ENCODE measurements around the gene VSX1. TPM values are rescaled to one million over a fixed set of nuclear protein-coding genes. Genes with fewer than 3 reads are reported as not detected.

VSX1 gene
- total RNA-seq, 1 donor from 2014 or later: not detected

DNA sequence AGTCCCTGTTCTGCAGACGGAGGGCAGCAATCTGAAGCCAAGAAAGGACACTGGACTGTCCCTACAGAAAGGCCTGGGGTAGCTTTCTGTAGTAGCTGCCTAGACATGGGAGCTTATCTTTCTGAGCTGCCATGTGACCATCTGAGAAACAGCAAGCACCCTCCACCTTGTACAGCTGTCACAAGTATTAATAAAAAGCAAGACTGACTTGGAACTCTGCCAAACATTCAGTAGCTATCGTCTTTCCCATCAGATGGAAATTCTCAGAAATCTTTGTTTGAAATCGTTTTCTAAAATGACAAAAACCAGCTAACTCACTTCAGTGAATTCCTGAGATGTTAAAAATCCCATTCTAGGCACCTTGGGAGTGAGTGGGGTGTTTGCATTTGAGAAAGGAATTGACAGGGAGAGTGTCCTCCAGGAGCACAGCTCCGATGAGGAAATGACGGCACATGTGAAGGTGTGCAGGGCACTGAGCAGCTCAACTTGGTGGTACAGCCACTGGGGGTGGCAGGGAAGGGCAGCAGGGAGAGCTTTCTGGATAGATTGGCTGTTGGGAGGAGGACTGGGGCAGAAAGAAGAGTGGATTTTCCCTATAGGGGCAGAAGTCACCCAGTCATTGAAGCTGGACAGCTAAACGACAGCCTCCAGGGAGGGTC, 48.5 kb downstream of the VSX1 start:
- Mint-ChIP-seq H3K27me3 (ENCODE audit: insufficient read depth) (no peaks in the 10 kb centered on the region), H3K9me3 (no peaks in the 10 kb centered on the region), H3K4me1 (ENCODE audit: low read depth) (peaks cover 23% of the 10 kb centered on the region), H3K36me3 (ENCODE audit: low read depth) (peaks cover 2% of the 10 kb centered on the region), H3K4me3 (no peak overlapping the region), H3K27ac (no peak overlapping the region)
- intact Hi-C loops (cut with micrococcal nuclease): no loop called here
- DNase-seq (ENCODE audit: low spot score): no peak

DNA sequence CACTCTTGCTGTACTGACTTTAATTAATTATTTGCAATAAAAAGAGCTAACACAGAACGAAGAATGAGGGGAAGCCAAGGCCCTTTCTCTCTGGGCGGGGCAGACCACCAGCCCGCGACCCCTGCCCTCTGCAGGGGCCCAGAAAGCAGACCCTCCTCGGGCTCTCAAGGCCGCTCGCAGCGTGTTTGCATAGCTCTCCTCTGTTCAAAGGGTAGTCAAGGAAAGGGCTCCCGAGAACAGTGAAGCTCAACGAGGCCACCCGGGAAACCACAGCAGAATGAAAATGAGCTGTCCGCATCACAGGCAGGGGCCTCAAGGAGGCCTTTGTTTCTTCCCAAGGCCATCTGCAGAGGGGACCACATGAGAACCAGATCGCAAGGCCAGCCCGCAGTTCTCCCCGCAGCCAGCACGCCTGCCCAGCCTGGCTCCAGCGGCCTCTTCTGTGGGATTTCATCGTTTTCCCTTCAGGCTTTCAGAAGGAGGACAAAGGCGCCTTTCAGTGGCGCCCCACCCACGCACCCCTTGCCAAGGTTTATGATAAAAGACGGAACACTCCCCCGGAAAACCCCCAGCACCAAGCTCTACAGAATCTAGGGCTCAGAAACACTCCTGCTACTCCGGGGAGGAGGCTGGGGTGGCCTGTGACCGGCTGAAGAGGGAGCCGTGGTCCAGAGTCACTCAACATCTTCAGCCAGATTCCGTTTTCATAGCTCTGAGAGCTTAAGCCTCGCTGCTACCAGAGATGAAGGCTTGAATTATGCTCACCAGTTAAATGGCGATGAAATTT, 49.3 kb downstream of the VSX1 start:
- H3K4me1 Mint-ChIP-seq (ENCODE audit: low read depth): peaks cover 17% of the 10 kb centered on the region
- H3K27ac Mint-ChIP-seq: no peak overlapping the region
- peaks cover 2% of the 10 kb centered on the region for H3K36me3 Mint-ChIP-seq (ENCODE audit: low read depth)
- DNase-seq (ENCODE audit: low spot score): no peak
- no peaks in the 10 kb centered on the region for H3K9me3 Mint-ChIP-seq
- intact Hi-C loops (cut with micrococcal nuclease): no loop called here
- H3K27me3 Mint-ChIP-seq (ENCODE audit: insufficient read depth): no peaks in the 10 kb centered on the region
- no peak overlapping the region for H3K4me3 Mint-ChIP-seq

DNA sequence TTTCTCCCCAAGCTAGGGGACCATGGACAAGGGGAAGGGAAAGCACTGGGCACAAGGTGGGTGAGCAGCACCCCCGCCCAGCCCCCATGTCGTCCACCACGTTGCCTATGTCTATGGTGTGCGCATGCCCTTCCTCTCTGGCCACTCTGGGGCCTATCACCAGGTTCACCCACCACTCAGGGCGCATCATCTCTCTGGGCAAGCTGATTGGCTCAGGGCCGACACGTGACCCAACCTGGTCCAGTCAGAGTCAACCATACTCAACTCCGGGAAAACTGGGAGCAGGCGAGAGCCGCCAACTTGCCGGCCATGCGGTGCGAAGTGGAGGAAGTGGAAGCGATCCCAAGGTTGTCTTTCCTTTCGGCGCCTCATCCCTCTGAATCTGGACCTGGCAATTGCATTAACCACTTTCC, 49.9 kb downstream of the VSX1 start:
- peaks cover 15% of the 10 kb centered on the region for H3K4me1 Mint-ChIP-seq (ENCODE audit: low read depth)
- H3K27me3 Mint-ChIP-seq (ENCODE audit: insufficient read depth): no peaks in the 10 kb centered on the region
- no peak overlapping the region for H3K27ac Mint-ChIP-seq
- no peaks in the 10 kb centered on the region for H3K9me3 Mint-ChIP-seq
- peaks cover 5% of the 10 kb centered on the region for H3K36me3 Mint-ChIP-seq (ENCODE audit: low read depth)
- intact Hi-C loops (cut with micrococcal nuclease): no loop called here
- DNase-seq (ENCODE audit: low spot score): no peak
- H3K4me3 Mint-ChIP-seq: no peak overlapping the region

DNA sequence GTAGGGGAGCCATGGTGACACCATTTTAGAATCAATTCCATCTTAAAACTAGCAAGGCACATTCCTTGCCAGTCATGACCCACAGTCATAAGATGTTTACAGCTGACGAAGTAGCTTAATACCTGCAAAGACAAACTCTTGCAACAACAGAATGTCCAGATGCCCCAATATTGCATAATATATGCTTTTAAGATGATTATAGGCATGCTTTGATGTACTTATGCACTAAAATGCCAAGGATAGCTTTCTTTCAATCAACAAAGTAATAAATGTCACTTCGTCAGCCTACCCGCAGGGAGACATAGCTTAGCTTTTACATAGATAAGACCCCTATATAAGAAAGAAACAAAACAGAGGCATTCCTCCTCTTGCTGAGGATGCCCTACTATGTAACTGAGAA, 50.7 kb downstream of the VSX1 start:
- no peak for DNase-seq (ENCODE audit: low spot score)
- Mint-ChIP-seq H3K4me1 (ENCODE audit: low read depth) (peaks cover 6% of the 10 kb centered on the region), H3K27ac (no peak overlapping the region), H3K36me3 (ENCODE audit: low read depth) (peaks cover 5% of the 10 kb centered on the region), H3K9me3 (no peaks in the 10 kb centered on the region), H3K4me3 (no peak overlapping the region), H3K27me3 (ENCODE audit: insufficient read depth) (no peaks in the 10 kb centered on the region)
- intact Hi-C loops (cut with micrococcal nuclease): no loop called here

DNA sequence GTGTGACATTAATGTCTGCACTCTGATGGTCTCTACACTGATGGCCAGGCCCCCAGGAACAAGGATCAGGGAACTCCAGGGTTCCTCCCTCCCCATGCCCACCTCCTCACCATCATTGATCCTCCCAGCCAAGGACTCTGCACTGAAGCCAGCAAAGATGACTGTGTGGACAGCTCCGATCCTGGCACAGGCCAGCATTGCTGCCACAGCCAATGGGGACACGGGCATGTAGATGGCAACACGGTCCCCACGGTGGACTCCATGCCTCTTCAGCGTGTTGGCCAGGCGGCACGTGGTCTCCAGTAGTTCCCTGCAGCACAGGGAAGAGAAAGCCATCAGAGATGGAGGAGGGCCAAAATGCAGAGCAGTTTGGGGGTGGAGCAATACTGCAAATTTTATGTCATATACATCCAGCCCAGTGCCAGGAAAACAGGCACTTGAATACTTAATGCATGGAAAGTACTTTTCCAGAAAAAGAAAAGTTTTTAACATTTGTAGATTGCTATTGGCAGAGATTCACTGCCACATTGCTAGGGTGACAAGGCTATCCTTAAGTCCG, 51.2 kb downstream of the VSX1 start:
- intact Hi-C loops (cut with micrococcal nuclease): no loop called here
- no peak for DNase-seq (ENCODE audit: low spot score)

DNA sequence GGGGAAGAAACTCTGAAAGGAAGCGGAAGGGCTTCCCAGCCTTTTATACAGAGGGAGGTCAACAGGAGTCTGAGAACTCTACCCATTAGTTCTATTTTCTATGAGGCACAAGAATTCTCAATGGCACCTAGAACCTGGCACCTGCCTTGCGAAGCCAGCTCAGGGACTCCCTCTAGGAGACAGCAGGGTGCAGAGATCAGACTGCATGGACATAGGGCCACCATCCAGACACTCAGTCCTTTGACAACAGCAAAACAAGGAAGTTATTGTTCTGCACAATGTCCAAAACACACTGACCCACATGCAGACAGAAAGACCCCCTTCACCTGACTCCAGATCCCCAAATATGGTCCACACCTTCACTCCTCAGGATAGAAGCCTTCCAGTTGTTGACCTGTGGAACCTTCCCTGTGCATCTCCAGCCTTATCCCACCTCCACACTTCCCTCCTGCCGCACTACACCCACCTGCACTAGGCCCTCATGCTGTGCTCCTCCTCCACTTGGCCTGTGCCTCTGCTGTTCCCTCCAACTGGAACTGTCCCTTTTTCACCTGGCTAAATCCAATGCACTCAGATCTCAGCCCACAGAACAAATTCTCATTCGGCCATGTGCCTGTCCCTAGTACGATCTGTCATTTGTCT, 51.8 kb downstream of the VSX1 start:
- H3K9me3 Mint-ChIP-seq: no peaks in the 10 kb centered on the region
- no peaks in the 10 kb centered on the region for H3K27me3 Mint-ChIP-seq (ENCODE audit: insufficient read depth)
- intact Hi-C loops (cut with micrococcal nuclease): no loop called here
- no peak overlapping the region for H3K27ac Mint-ChIP-seq
- H3K36me3 Mint-ChIP-seq (ENCODE audit: low read depth): peaks cover 5% of the 10 kb centered on the region
- no peaks in the 10 kb centered on the region for H3K4me1 Mint-ChIP-seq (ENCODE audit: low read depth)
- DNase-seq (ENCODE audit: low spot score): no peak
- H3K4me3 Mint-ChIP-seq: no peak overlapping the region

More for the DNA sequence above, 51.2 kb downstream of the VSX1 start:
- Mint-ChIP-seq H3K27ac (no peak overlapping the region), H3K4me3 (no peak overlapping the region), H3K9me3 (no peaks in the 10 kb centered on the region), H3K27me3 (ENCODE audit: insufficient read depth) (no peaks in the 10 kb centered on the region), H3K36me3 (ENCODE audit: low read depth) (peaks cover 5% of the 10 kb centered on the region), H3K4me1 (ENCODE audit: low read depth) (peaks cover 1% of the 10 kb centered on the region)

DNA sequence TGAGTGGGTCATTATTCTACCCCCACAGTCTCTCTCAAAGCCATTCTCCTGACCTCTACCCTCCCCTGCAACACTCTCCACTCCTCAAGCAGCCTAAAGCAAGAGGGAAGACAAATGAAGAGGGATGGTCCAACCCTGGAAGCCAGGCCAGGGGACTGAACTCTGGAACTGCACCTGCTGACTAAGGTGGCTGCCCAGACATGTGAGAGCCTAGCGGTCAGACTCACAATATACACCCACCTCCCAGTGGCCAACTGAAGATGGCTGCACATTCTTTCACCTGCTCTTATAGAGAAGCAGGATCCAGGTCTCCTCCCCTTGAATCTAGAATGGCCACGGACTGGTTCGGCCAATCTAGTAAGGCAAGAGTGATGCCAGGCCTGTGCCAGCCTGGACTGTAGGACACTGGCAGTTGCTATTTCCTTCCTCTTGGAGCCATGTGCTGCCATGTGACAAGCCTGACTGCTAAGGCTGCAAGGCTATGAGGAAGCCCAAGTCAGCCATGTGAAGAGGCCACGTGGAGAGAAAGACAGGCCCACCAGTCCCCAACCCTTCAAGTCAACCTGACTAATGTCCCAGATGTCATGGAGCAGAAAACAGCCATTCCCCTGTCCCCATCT, 55.8 kb downstream of the VSX1 start:
- H3K9me3 Mint-ChIP-seq: no peaks in the 10 kb centered on the region
- H3K4me1 Mint-ChIP-seq (ENCODE audit: low read depth): no peaks in the 10 kb centered on the region

More for the DNA sequence above, 55.8 kb downstream of the VSX1 start:
- H3K36me3 Mint-ChIP-seq (ENCODE audit: low read depth): peaks cover 5% of the 10 kb centered on the region
- H3K27ac Mint-ChIP-seq: no peak overlapping the region
- no peak for DNase-seq (ENCODE audit: low spot score)
- no peak overlapping the region for H3K4me3 Mint-ChIP-seq
- H3K27me3 Mint-ChIP-seq (ENCODE audit: insufficient read depth): no peaks in the 10 kb centered on the region
- intact Hi-C loops (cut with micrococcal nuclease): no loop called here

Other genes starting within 250 kb of the VSX1 start
- 127 and 133 TPM in 2 replicates for gene CST7, start 132.9 kb downstream of the VSX1 start, total RNA-seq
- 57.7 and 58.7 TPM in 2 replicates for gene APMAP, start 89.4 kb downstream of the VSX1 start, total RNA-seq
- 11.7 and 12.7 TPM in 2 replicates for gene ACSS1, start 24.0 kb downstream of the VSX1 start, total RNA-seq
- 42.5 and 43.5 TPM in 2 replicates for gene ENTPD6, start 113.6 kb upstream of the VSX1 start, total RNA-seq
- gene PYGB, start 165.9 kb upstream of the VSX1 start, total RNA-seq: 36.8 and 38.5 TPM in 2 replicates

Measured in activated T-helper 1 cell treated with anti-CD3 and anti-CD28 coated beads, Interleukin-12 subunit alpha, Interleukin-12 subunit beta, Interleukin-2, Interleukin-4 antibody, amounts not matched to agents 30 ng/mL and 10 ng/mL and 1 ng/mL, durations not matched to agents 14 hours and 24 hours and 36 hours (primary cell).